SK-MEL-5 (cell line): ENCODE measurements around the gene RRP1. TPM values are rescaled to one million over a fixed set of nuclear protein-coding genes. Genes with fewer than 3 reads are reported as not detected.

Experiments used
- DNase-seq: peaks from one replicate; pipeline ENCODE4 v3.0.0-alpha.2; 2016; ENCODE audit warnings: low read depth, low spot score
- in situ Hi-C: cut with HindIII; loops from 2 replicates; pipeline ENCODE4 v1.10.0; 2016; ENCODE audit warnings: low sequenced_read_pairs, high pct_unique_total_duplicates, low pct_unique_long_range_greater_than_20kb
- total RNA-seq: library from RNA; depleted of rRNA; stranded (reverse); fragments of >200 nt; shearing (Covaris generic); gene quantifications from 2 replicates; pipeline ENCODE4 v1.2.3, GENCODE V29; 2014

The RRP1 gene
- total RNA-seq, 1 experiment from 2014 or later: 23.1 TPM

- no peak for DNase-seq
- in situ Hi-C loops: no loop called here
Measured at GRCh38 chr21:43790010-43790524, 690 bp downstream of the RRP1 start.

- DNase-seq: no peak
- in situ Hi-C loops: no loop called here
Measured at GRCh38 chr21:43792406-43792805, 3.0 kb downstream of the RRP1 start.

GRCh38 chr21:43793243-43793642, 3.9 kb downstream of the RRP1 start:
- in situ Hi-C loops: no loop called here
- no peak for DNase-seq

- DNase-seq: no peak
- in situ Hi-C loops: no loop called here
Measured at GRCh38 chr21:43794311-43794710, 4.9 kb downstream of the RRP1 start.

GRCh38 chr21:43794857-43795256, 5.5 kb downstream of the RRP1 start:
- no peak for DNase-seq
- in situ Hi-C loops: no loop called here

- in situ Hi-C loops: no loop called here
- no peak for DNase-seq
Measured at GRCh38 chr21:43797415-43797814, 8.0 kb downstream of the RRP1 start.

GRCh38 chr21:43797925-43798715, 8.7 kb downstream of the RRP1 start:
- in situ Hi-C loops: no loop called here
- DNase-seq: no peak

GRCh38 chr21:43799301-43799840, 10.0 kb downstream of the RRP1 start:
- no peak for DNase-seq
- in situ Hi-C loops: no loop called here

- DNase-seq: no peak
- in situ Hi-C loops: no loop called here
Measured at GRCh38 chr21:43800124-43800523, 10.7 kb downstream of the RRP1 start.

GRCh38 chr21:43800566-43800965, 11.2 kb downstream of the RRP1 start:
- DNase-seq: no peak
- in situ Hi-C loops: no loop called here

- in situ Hi-C loops: no loop called here
- DNase-seq: no peak
Measured at GRCh38 chr21:43801006-43801783, 11.8 kb downstream of the RRP1 start.

- DNase-seq: no peak
- in situ Hi-C loops: no loop called here
Measured at GRCh38 chr21:43802713-43803313, 13.4 kb downstream of the RRP1 start.

GRCh38 chr21:43803558-43804300, 14.4 kb downstream of the RRP1 start:
- in situ Hi-C loops: no loop called here
- DNase-seq: no peak

GRCh38 chr21:43805275-43805800, 16.0 kb downstream of the RRP1 start:
- in situ Hi-C loops: no loop called here
- DNase-seq: no peak

- in situ Hi-C loops: no loop called here
- no peak for DNase-seq
Measured at GRCh38 chr21:43806017-43806710, 16.8 kb downstream of the RRP1 start.

GRCh38 chr21:43808367-43808766, 19.0 kb downstream of the RRP1 start:
- in situ Hi-C loops: no loop called here

GRCh38 chr21:43808832-43809251, 19.5 kb downstream of the RRP1 start:
- in situ Hi-C loops: no loop called here
- DNase-seq: no peak

More at GRCh38 chr21:43808367-43808766, 19.0 kb downstream of the RRP1 start:
- no peak for DNase-seq
